ENCODE measurements around the gene PTPRN. TPM values are rescaled to one million over a fixed set of nuclear protein-coding genes. Genes with fewer than 3 reads are reported as not detected.
"Not testable (repeated sequence)": the region's sequence is repeated elsewhere in the genome, so short reads cannot be mapped to it uniquely, and the experiment has no call there.

PTPRN gene
- total RNA-seq, 1 experiment from 2014 or later: not detected

GRCh38 chr2:219314804-219315468 lies 5.7 kb upstream of the PTPRN start:
- no peaks in the 10 kb centered on the region for H3K36me3 ChIP-seq (ENCODE audit: control insufficient read depth in 1 of 2, insufficient read depth in 2 of 2, low read length in 2 of 2)
- intact Hi-C loops (cut with micrococcal nuclease): no loop called here
- POLR2A ChIA-PET: interaction anchor here (0.7 kb wide), 1 partner anchor 135 kb away, joined by 3 read pairs; no protein-coding TSS in a partner anchor
- no peak for ATAC-seq
- H3K4me1 ChIP-seq (ENCODE audit: control insufficient read depth in 1 of 2, insufficient read depth in 2 of 2, low read length in 2 of 2): no peaks in the 10 kb centered on the region
- TF ChIP-seq EZH2 (IDR thresholded peaks at IDR 0.05) (no peak), POLR2AphosphoS5 (IDR thresholded peaks at IDR 0.05; ENCODE audit: low read depth, low read length) (no peak), MAX (IDR thresholded peaks at IDR 0.05) (no peak), SRF (IDR thresholded peaks at IDR 0.05; ENCODE audit: low read depth) (no peak), SP1 (IDR thresholded peaks at IDR 0.05; ENCODE audit: low read depth) (no peak), CEBPB (IDR thresholded peaks at IDR 0.05; ENCODE audit: low read depth) (no peak), SIN3A (IDR thresholded peaks at IDR 0.05; ENCODE audit: low read depth) (no peak), TCF7L2 (IDR thresholded peaks at IDR 0.05; ENCODE audit: borderline replicate concordance, extremely low read depth, insufficient read depth, insufficient read length) (no peak), CBX3 (IDR thresholded peaks at IDR 0.05; ENCODE audit: low read depth) (no peak), FOSL1 (IDR thresholded peaks at IDR 0.05; ENCODE audit: low read depth) (no peak), RAD21 (IDR thresholded peaks at IDR 0.05; ENCODE audit: low read depth) (no peak), EGR1 (IDR thresholded peaks at IDR 0.05; ENCODE audit: low read depth) (no peak), ELF1 (IDR thresholded peaks at IDR 0.05; ENCODE audit: borderline replicate concordance, low read depth) (no peak), ZFX (IDR thresholded peaks at IDR 0.05) (no peak)
- TF ChIP-seq, protein P1, sequence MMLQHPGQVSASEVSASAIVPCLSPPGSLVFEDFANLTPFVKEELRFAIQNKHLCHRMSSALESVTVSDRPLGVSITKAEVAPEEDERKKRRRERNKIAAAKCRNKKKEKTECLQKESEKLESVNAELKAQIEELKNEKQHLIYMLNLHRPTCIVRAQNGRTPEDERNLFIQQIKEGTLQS (IDR thresholded peaks at IDR 0.05): no peak
- TF ChIP-seq, protein P2, sequence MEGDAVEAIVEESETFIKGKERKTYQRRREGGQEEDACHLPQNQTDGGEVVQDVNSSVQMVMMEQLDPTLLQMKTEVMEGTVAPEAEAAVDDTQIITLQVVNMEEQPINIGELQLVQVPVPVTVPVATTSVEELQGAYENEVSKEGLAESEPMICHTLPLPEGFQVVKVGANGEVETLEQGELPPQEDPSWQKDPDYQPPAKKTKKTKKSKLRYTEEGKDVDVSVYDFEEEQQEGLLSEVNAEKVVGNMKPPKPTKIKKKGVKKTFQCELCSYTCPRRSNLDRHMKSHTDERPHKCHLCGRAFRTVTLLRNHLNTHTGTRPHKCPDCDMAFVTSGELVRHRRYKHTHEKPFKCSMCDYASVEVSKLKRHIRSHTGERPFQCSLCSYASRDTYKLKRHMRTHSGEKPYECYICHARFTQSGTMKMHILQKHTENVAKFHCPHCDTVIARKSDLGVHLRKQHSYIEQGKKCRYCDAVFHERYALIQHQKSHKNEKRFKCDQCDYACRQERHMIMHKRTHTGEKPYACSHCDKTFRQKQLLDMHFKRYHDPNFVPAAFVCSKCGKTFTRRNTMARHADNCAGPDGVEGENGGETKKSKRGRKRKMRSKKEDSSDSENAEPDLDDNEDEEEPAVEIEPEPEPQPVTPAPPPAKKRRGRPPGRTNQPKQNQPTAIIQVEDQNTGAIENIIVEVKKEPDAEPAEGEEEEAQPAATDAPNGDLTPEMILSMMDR (IDR thresholded peaks at IDR 0.05 in 2 of 3, conservative IDR thresholded peaks at IDR 0.05 in 1 of 3; ENCODE audit: borderline replicate concordance in 1 of 3, insufficient read depth in 1 of 3, low read depth in 2 of 3, low read length in 2 of 3): no peak
- no peaks in the 10 kb centered on the region for H3K79me2 ChIP-seq (ENCODE audit: insufficient read depth, low read length)
- CTCF ChIA-PET: interaction anchor here (0.7 to 1.4 kb wide), 2 partner anchors 20 to 161 kb away, joined by 4 read pairs; no protein-coding TSS in a partner anchor
- H3K9me2 ChIP-seq (ENCODE audit: insufficient read depth): no peaks in the 10 kb centered on the region
- no peaks in the 10 kb centered on the region for H3K27me3 ChIP-seq (ENCODE audit: insufficient read depth, low read length)
- no TSS peak for BruUV-seq (replicated peaks)
- H3K9ac ChIP-seq (ENCODE audit: low read length): no peak overlapping the region
- no peak for DNase-seq (ENCODE audit: low read depth, low spot score)
- no peak overlapping the region for H3K4me2 ChIP-seq (ENCODE audit: low read length)
- no peak overlapping the region for H3K27ac ChIP-seq (ENCODE audit: low read depth, low read length)
- RAD21 ChIA-PET (ENCODE audit: low non-redundant PET in 1 of 2, low total read pairs in 2 of 2, uncharacterized antibody in 2 of 2, unreplicated experiment in 2 of 2): no interaction called here
- no peak overlapping the region for H2AFZ ChIP-seq (ENCODE audit: low read depth, low read length, poor library complexity, severe bottlenecking)
- no peaks in the 10 kb centered on the region for H4K20me1 ChIP-seq (ENCODE audit: insufficient read depth)
- H3K4me3 ChIP-seq (replicated peaks in 1 of 2; ENCODE audit: low read depth in 1 of 2, low read length in 2 of 2): no peak overlapping the region
- no peaks in the 10 kb centered on the region; a peak in 1 of 4 replicates for H3K9me3 ChIP-seq (ENCODE audit: control insufficient read depth in 1 of 2, insufficient read depth in 1 of 2, low read depth in 1 of 2, low read length in 2 of 2)

- H3K9ac ChIP-seq (ENCODE audit: low read length); H3K9me2 ChIP-seq (ENCODE audit: insufficient read depth); H3K79me2 ChIP-seq (ENCODE audit: insufficient read depth, low read length); H3K4me2 ChIP-seq (ENCODE audit: low read length); H3K4me3 ChIP-seq (replicated peaks in 1 of 2; ENCODE audit: low read depth in 1 of 2, low read length in 2 of 2); H3K36me3 ChIP-seq (ENCODE audit: control insufficient read depth in 1 of 2, insufficient read depth in 2 of 2, low read length in 2 of 2); intact Hi-C loops (cut with micrococcal nuclease); DNase-seq (ENCODE audit: low read depth, low spot score); H3K9me3 ChIP-seq (ENCODE audit: control insufficient read depth in 1 of 2, insufficient read depth in 1 of 2, low read depth in 1 of 2, low read length in 2 of 2); H2AFZ ChIP-seq (ENCODE audit: low read depth, low read length, poor library complexity, severe bottlenecking); POLR2A ChIA-PET; RAD21 ChIA-PET (ENCODE audit: low non-redundant PET in 1 of 2, low total read pairs in 2 of 2, uncharacterized antibody in 2 of 2, unreplicated experiment in 2 of 2); H3K27ac ChIP-seq (ENCODE audit: low read depth, low read length); ATAC-seq; H4K20me1 ChIP-seq (ENCODE audit: insufficient read depth); H3K27me3 ChIP-seq (ENCODE audit: insufficient read depth, low read length); BruUV-seq (replicated peaks): not testable (repeated sequence)
- H3K4me1 ChIP-seq (ENCODE audit: control insufficient read depth in 1 of 2, insufficient read depth in 2 of 2, low read length in 2 of 2): peaks cover 0 to 10% of the 10 kb centered on the region in 2 experiments; a peak in 2 of 4 replicates
- CTCF ChIA-PET: interaction anchor here (0.8 kb wide), 1 partner anchor 18 kb away, joined by 3 read pairs; no protein-coding TSS in a partner anchor
Measured at GRCh38 chr2:219312683-219313263, 3.6 kb upstream of the PTPRN start.

Measured in HCT116 (cell line).